Fibroblast of villous mesenchyme (primary cell): ENCODE results near the gene SLC22A5. TPM values are rescaled to one million over a fixed set of nuclear protein-coding genes. Genes with fewer than 3 reads are reported as not detected.
A peak's percentile ranks its signal among the peaks of the same experiment; 100 is the strongest.

ENCODE experiments used
- DNase-seq: peaks from one replicate; pipeline ENCODE4 v3.0.0-alpha.2; 2010; ENCODE audit warnings: low read depth
- H3K4me3 ChIP-seq: 2 replicates; pipeline ENCODE4 v1.5.1; 2011; ENCODE audit warnings: low read depth, mild to moderate bottlenecking, low read length
- total RNA-seq: library from RNA; depleted of rRNA; stranded (reverse); fragments of >200 nt; gene quantifications from 2 replicates; pipeline ENCODE4 v1.2.3, GENCODE V29; 2012
- TF ChIP-seq, protein P1 (sequence below): IDR thresholded peaks from 2 replicates; pipeline ENCODE4 v1.5.1; 2012; ENCODE audit warnings: low read depth, mild to moderate bottlenecking, low read length; ENCODE audit not compliant: insufficient read depth

SLC22A5 gene
- total RNA-seq, 1 donor = 7.3 TPM

DNA sequence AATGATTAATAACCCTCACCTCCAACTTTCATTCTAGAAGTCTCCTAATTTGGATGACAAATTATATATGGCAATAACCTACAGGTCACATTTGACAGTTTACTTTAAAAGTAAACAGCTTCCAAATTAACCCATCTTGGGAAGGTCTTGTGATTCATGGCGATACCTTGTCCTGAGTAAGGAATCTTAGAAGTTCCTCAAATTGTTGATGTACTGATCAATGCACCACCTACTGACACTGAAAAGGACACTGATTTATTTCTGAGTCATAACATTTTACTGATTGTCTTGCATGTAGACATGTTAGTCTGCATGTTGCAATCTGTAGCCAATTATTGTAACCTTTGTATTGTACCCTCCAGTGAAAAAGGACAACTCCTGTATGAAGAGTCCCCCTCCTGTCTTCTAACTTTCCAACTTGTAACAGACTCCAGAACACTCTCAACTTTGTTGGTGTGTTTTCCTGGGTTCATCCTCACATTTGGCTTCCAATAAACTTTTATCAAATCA is 16.0 kb upstream of the SLC22A5 start:
- TF ChIP-seq, protein P1, sequence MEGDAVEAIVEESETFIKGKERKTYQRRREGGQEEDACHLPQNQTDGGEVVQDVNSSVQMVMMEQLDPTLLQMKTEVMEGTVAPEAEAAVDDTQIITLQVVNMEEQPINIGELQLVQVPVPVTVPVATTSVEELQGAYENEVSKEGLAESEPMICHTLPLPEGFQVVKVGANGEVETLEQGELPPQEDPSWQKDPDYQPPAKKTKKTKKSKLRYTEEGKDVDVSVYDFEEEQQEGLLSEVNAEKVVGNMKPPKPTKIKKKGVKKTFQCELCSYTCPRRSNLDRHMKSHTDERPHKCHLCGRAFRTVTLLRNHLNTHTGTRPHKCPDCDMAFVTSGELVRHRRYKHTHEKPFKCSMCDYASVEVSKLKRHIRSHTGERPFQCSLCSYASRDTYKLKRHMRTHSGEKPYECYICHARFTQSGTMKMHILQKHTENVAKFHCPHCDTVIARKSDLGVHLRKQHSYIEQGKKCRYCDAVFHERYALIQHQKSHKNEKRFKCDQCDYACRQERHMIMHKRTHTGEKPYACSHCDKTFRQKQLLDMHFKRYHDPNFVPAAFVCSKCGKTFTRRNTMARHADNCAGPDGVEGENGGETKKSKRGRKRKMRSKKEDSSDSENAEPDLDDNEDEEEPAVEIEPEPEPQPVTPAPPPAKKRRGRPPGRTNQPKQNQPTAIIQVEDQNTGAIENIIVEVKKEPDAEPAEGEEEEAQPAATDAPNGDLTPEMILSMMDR = no peak
- no peak for DNase-seq
- H3K4me3 ChIP-seq = no peak overlapping the region

DNA sequence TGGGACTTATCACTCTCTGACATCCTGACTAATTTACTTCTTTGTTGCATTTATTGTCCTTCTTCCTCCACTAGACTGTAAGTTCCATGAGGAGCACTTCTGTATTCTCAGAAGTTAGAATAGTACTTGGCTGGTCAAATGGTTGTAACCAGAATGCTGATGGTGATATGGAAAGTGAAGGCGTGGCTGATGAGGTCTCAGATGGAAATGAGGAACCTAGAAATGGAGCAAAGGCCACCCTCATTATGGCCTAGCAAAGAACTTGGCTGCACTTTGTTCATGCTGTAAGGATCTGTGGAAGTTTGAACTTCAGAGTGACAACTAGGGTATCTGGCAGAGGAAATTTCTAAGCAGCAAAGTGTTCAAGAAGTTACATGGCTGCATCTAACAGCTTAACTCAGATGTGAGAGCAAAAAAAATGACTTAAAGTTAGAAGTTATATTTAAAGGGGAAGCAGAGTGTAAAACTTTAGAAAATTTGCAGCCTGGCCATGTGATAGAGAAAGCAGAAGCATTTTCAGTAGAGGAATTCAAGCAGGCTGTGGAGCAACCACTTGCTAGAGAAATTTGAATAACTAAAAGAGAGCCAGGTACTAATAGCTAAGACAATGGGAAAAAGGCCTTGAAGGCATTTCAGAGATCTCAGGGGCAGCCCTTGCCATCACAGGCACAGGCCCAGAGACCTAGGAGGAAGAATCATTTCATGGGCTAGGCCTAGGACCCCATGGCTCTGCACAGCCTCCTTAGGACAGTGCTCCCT is 14.9 kb upstream of the SLC22A5 start:
- TF ChIP-seq, protein P1 = no peak
- DNase-seq = no peak
- H3K4me3 ChIP-seq = no peak overlapping the region

GRCh38 chr5:132355140-132355765 is 14.3 kb upstream of the SLC22A5 start:
- no peak for DNase-seq
- TF ChIP-seq, protein P1 = no peak
- H3K4me3 ChIP-seq = no peak overlapping the region

DNA sequence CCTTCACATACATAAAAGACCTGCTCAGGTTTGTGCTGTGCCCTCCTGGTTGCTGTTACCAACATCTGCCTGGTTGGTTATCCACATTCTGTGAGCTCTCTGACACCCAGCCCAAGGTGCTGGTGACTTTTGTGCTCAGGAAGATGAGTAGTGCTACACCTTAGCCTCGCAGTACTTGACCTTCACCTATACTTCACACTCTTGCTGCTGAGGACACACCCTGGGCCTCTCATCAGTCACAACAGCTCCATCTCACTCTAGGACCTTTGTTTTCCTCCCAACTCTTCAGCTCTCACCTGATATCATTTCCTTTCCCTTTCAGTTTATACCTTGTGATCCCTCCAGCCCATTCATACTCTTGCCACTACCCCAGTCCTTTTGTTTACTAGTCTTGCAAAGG is 10.7 kb upstream of the SLC22A5 start:
- TF ChIP-seq, protein P1 = no peak
- no peak for DNase-seq
- H3K4me3 ChIP-seq = no peak overlapping the region

DNA sequence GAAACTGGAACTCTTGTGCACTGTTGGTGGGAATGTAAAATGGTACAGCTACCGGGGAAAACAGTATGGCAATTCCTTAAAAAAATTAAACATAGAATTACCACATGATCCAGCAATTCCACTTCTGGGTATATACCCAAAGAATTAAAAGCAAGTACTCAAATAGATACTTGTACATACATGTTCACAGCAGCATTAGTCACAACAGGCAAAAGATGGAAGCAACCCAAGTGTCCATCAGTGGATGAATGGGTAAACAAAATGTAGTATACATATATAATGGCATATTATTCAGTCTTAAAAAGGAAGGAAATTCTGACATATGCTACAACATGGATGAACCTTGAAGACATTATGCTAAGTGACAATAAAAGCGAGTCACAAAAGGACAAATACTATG is 7.4 kb upstream of the SLC22A5 start:
- TF ChIP-seq, protein P1 = no peak
- no peak for DNase-seq
- no peak overlapping the region for H3K4me3 ChIP-seq

GRCh38 chr5:132363431-132364112 is 5.9 kb upstream of the SLC22A5 start:
- TF ChIP-seq, protein P1 = no peak
- no peak overlapping the region for H3K4me3 ChIP-seq
- DNase-seq = peak; percentile 83
